NB4 (cell line): Measurements from ENCODE around the gene MYMK.

Source experiments
- DNase-seq: peaks from one replicate; pipeline ENCODE4 v3.0.0; 2010; ENCODE audit warnings: low read depth
- H3K4me3 ChIP-seq: one replicate; pipeline ENCODE4 v1.5.1; 2011; ENCODE audit warnings: mild to moderate bottlenecking, low read depth, low read length, moderate library complexity
- MYC ChIP-seq: IDR thresholded peaks from 2 replicates; pipeline ENCODE4 v1.6.1; 2011; ENCODE audit warnings: low read depth, low read length
- POLR2A ChIP-seq: IDR thresholded peaks from 2 replicates; pipeline ENCODE4 v1.6.1; 2011; ENCODE audit warnings: mild to moderate bottlenecking; ENCODE audit not compliant: insufficient read length; ENCODE audit errors: extremely low read depth
- TF ChIP-seq, protein P1 (sequence below): IDR thresholded peaks from one replicate; pipeline ENCODE4 v1.5.1; 2012; ENCODE audit warnings: low read depth, low read length
- TF ChIP-seq, protein P2 (sequence below): IDR thresholded peaks from 2 replicates; pipeline ENCODE4 v1.6.1; 2011; ENCODE audit warnings: low read depth, low read length

MYMK gene

DNA sequence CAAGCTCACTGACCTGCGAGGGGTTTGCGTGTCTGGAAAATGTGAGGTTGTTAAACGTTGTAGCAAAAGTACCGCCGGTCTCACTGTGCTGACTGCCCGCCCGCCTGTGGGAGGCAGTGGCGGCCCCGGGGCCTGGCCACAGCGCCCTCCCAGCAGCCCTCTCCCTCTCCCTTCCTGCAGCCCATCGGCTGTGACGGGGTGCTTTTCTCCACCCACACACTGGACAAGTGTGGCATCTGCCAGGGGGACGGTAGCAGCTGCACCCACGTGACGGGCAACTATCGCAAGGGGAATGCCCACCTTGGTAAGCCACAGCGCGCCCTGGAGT is 15.9 kb upstream of the MYMK start:
- DNase-seq, result no peak
- H3K4me3 ChIP-seq, result no peak overlapping the region
- no peak for TF ChIP-seq MYC
- TF ChIP-seq, protein P1, sequence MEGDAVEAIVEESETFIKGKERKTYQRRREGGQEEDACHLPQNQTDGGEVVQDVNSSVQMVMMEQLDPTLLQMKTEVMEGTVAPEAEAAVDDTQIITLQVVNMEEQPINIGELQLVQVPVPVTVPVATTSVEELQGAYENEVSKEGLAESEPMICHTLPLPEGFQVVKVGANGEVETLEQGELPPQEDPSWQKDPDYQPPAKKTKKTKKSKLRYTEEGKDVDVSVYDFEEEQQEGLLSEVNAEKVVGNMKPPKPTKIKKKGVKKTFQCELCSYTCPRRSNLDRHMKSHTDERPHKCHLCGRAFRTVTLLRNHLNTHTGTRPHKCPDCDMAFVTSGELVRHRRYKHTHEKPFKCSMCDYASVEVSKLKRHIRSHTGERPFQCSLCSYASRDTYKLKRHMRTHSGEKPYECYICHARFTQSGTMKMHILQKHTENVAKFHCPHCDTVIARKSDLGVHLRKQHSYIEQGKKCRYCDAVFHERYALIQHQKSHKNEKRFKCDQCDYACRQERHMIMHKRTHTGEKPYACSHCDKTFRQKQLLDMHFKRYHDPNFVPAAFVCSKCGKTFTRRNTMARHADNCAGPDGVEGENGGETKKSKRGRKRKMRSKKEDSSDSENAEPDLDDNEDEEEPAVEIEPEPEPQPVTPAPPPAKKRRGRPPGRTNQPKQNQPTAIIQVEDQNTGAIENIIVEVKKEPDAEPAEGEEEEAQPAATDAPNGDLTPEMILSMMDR, result peak; percentile 29

DNA sequence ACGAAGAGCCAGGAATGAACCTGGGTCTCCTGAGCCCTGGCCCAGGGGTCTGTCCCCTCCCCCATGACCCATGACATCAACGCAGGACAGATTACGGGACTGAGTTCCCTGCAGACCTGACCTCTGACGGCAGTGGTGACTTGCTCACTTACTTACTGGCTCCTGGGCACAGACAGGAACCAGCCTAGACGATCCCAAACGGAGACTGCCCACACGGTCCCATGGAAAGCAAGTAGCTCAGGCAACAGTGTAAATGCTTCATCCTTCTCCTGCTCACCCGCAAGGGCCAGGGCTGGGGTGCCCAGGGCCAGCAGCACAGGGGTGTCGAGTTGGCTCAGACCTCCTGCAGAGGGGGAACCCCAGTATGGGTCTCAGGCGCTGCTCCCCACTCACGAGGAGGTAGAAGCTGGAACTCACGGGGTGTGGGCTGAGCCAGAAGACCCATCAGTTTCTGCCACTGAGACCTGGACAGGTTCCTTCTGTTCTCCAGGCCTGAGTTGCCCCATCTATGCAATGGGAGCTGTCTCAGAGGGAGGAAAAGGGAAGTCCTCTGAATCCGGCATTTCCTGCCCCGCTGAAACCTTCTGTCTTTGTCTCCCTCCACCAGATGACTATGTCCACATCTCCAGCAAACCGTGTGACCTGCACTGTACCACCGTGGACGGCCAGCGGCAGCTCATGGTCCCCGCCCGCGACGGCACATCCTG is 15.4 kb upstream of the MYMK start:
- peak; percentile 72 for DNase-seq
- H3K4me3 ChIP-seq, result no peak overlapping the region
- no peak for TF ChIP-seq POLR2A
- TF ChIP-seq, protein P2, sequence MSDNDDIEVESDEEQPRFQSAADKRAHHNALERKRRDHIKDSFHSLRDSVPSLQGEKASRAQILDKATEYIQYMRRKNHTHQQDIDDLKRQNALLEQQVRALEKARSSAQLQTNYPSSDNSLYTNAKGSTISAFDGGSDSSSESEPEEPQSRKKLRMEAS, result 0 out of 2 replicates have a peak, but pooled peaks have one; percentile 26

DNA sequence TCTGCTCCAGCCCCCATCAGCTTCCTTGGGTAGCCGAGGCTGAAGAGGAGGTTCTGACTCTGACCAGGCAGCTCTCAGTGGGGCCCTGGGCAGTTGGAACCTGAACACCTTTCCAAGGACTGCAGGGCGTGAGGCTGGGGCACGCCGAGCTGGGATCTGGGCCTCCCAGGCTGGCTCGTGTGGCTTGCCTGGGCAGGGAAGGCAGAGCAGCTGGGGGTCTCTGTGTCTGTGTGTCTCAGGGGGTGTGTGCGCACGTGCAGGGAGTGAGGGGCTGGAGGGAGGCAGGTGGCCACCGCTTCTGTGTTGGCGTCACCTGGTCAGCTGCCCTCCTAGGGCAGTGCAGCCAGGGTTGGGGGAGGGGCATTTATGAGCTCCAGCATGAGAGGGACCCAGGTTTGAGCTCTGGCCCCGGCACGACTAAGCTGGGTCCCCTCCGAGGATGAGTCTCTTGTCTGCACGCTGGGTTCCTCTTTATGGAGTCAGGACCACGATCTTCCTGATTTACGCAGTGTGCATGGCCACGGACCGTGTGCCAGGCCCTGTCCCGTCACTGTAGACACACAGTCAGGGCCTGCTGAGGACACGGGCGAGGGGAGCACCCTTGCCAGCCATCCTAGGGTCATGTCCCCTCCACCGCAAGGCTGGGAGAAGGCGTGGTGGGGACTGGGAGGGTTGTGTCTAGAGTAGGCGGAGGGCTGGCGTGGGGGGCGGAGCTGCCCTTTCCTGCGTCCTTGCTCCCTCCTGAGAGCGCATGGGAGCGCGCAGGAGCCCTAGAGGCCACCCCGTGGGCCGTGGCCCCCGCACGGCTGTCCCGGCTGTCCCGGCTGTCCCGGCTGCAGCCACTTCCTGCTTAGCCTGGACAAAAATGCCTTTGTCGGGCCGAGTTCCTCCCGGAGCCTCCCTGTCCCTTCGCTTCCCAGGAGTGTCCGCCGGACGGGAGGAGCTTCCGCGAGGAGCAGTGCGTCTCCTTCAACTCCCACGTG is 14.4 kb upstream of the MYMK start:
- no peak for DNase-seq

GRCh38 chr9:133538176-133538575 is 13.4 kb upstream of the MYMK start:
- TF ChIP-seq, protein P1, result no peak
- TF ChIP-seq MYC (no peak), POLR2A (no peak)
- TF ChIP-seq, protein P2, result no peak
- no peak for DNase-seq
- no peak overlapping the region for H3K4me3 ChIP-seq

More for the DNA sequence above, 14.4 kb upstream of the MYMK start:
- no peak overlapping the region for H3K4me3 ChIP-seq
- no peak for TF ChIP-seq POLR2A
- no peak for TF ChIP-seq MYC
- TF ChIP-seq, protein P1, result no peak
- TF ChIP-seq, protein P2, result no peak

DNA sequence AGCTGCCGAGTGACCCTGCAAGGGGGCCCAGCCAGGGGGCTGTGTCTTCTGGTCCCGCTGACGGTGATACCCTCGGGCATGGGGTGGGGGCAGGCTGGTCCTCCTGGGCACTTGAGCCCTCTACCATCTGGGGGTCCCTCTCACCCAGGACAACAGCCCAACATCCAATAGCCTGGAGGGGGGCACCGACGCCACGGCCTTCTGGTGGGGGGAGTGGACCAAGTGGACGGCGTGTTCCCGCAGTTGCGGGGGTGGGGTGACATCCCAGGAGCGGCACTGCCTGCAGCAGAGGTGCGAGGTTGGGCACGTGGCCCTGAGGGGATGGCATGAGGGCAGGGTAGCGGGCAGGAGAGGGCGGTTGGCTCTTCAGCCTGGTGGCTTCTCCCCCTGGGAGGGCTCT is 12.5 kb upstream of the MYMK start:
- TF ChIP-seq POLR2A (no peak), MYC (no peak)
- TF ChIP-seq, protein P2, result no peak
- TF ChIP-seq, protein P1, result no peak
- no peak overlapping the region for H3K4me3 ChIP-seq
- no peak for DNase-seq

- TF ChIP-seq, protein P1, result no peak
- TF ChIP-seq POLR2A (no peak), MYC (no peak)
- TF ChIP-seq, protein P2, result no peak
- H3K4me3 ChIP-seq, result no peak overlapping the region
- DNase-seq, result no peak
Measured at GRCh38 chr9:133536536-133536935, 11.8 kb upstream of the MYMK start.
